HG03135 (cell line): ENCODE data around the gene SLC25A2.
"Not testable (repeated sequence)": the region's sequence is repeated elsewhere in the genome, so short reads cannot be mapped to it uniquely, and the experiment has no call there.

ENCODE experiments used
- ATAC-seq: cut with Tn5 transposase; IDR thresholded peaks from one replicate; pipeline ENCODE4 v1.9.1; 2021; ENCODE audit warnings: mild to moderate bottlenecking, moderate library complexity; ENCODE audit not compliant: unreplicated experiment

Gene SLC25A2

DNA sequence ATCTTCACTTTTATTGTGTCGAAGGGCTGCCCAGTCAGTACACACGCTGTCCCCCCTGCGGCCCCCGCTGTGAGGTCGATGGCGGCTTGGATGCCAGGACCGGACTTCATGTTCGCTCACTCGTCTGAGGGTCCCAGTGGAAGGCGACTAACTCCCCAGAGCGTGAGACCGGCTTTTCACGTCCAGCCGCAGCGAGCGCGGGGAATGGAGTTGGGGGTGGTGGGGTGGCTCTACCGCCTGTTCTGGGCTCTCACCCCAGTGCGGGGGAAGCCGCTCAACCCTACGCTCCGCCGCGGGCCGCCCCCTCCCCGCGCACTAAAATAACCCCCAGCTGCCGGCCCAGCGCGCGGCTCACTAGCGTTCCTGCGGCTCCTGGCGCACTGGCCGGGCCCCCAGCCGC is at the start of gene SLC25A2:
Gene SLC25A2, minus strand, starts transcription at position 294 of the 400 bp plus-strand sequence. Its CDS starts 184 bp downstream, at position 110.
- no peak for ATAC-seq

DNA sequence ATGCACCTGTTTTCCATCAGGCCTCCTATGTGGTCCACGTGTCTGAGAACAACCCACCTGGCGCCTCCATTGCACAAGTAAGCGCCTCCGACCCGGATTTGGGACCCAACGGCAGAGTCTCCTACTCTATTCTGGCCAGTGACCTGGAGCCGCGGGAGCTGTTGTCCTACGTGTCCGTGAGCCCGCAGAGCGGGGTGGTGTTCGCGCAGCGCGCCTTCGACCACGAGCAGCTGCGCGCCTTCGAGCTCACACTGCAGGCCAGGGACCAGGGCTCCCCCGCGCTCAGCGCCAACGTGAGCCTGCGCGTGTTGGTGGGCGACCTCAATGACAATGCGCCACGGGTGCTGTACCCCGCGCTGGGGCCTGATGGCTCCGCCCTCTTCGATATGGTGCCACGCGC is 47.7 kb upstream of the SLC25A2 start:
- ATAC-seq: no peak

DNA sequence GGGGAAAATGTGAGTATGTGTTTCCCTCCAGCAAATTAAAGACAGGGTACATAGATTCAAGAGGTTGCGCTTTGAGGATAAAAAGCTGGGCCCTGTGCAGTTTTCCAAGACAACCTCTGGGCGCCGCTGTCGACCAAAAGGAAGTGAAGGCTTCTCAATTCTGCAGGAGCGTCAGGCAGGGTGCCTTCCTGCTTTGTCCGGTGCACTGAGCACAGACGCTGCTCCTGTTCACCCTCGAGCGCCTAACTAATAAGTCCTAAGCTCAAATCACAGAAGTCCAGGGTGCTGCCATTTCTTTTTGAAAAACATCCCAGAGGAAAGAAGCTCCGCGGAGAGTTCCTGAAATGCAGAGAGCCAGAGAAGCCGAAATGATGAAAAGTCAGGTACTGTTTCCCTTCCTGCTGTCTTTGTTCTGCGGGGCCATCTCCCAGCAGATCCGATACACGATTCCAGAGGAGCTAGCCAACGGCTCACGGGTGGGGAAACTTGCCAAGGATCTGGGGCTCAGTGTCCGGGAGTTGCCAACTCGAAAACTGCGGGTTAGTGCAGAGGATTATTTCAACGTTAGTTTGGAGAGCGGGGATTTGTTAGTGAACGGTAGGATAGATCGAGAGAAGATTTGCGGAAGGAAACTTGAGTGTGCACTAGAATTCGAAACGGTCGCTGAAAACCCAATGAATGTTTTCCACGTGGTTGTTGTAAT is 46.2 kb upstream of the SLC25A2 start, which contains the start of gene PCDHGB1:
Gene PCDHGB1, plus strand, starts transcription at position 183 of the 703 bp plus-strand sequence. Its CDS starts 162 bp downstream, at position 345.
- no peak for ATAC-seq

DNA sequence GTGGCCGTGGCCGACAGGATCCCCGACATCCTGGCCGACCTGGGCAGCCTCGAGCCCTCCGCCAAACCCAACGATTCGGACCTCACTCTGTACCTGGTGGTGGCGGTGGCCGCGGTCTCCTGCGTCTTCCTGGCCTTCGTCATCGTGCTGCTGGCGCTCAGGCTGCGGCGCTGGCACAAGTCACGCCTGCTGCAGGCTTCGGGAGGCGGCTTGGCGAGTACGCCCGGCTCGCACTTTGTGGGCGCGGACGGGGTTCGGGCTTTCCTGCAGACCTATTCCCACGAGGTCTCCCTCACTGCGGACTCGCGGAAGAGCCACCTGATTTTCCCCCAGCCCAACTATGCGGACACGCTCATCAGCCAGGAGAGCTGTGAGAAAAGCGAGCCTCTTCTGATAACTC is 42.2 kb upstream of the SLC25A2 start:
- ATAC-seq: not testable (repeated sequence)

DNA sequence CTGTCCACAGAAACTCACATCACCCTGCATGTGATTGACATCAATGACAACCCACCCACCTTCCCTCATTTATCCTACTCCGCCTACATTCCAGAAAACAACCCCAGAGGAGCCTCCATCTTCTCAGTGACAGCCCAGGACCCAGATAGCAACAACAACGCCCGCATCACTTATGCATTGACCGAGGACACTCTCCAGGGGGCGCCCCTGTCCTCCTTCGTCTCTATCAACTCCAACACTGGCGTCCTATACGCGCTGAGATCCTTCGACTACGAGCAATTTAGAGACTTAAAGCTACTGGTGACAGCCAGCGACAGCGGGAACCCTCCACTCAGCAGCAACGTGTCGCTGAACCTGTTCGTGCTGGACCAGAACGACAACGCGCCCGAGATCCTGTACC is 41.5 kb upstream of the SLC25A2 start:
- ATAC-seq: no peak

DNA sequence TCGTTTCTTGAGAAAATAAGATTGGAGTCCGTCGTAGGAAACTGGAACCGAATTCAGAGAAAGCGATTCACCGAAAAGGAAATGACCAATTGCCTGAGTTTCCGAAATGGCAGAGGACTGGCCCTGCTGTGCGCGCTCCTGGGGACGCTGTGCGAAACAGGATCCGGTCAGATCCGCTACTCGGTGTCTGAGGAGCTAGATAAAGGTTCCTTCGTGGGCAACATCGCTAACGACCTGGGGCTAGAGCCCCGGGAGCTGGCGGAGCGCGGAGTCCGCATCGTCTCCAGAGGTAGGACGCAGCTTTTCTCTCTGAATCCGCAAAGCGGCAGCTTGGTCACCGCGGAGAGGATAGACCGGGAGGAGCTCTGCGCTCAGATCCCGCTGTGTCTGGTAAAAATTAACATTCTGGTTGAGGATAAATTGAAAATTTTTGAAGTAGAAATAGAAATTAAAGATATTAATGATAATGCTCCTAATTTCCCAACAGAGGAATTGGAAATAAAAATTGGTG is 40.2 kb upstream of the SLC25A2 start:
- no peak for ATAC-seq

DNA sequence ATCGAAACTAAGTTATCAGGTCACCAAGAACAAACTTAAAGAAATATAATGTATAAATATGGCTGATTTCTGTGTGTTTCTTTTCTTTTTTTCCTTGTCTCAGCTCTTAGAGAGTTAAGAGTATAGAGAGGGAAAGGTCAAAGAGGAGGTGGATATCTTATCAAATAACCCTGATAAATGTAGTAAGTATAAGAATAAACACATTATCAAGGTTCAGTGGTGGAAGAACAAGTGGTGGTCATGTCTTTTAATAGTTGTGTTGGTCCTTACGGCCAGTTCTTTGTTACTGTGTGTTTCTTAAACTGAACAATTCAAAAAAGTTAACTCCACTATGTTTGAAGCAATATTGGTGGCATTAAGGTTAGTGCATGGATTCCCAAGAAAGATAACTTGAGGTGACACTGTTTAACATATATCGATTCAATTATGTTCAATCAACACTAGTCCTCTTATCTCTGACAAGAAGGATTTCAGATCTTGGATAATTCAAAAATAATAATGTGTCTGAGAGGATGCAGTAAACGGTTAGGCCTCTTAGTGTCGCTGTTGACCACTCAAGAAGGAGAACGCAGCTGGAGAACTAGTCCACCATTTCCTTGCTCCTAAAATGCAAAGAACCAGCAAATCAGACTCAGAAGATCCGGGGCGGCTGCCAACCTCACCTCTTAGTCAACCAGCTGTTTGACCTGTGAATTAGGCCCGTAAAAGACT is 39.5 kb upstream of the SLC25A2 start, which contains the start of gene PCDHGA3:
Gene PCDHGA3, plus strand, starts transcription at position 588 of the 711 bp plus-strand sequence. CDS start 205 bp downstream, outside the sequence.
- ATAC-seq: no peak

DNA sequence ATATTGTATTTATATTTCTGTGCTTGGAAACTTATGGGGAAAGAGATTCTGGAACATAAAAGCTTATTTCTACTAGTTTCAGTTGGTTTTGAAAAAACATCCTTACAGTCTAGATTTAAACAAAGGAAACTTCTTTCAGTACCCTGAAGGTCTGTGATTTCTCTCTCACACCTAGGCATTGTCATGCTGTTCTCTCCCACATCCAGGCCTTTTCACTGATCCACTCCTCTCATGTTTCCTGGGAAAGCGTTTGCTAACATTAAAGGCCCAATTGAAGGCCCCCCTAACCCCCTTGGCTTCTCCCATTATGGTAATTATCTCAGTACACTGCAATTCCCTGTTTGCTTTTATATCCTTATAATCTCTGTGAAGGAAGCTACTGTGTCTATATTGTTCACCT is 38.9 kb upstream of the SLC25A2 start:
- no peak for ATAC-seq

DNA sequence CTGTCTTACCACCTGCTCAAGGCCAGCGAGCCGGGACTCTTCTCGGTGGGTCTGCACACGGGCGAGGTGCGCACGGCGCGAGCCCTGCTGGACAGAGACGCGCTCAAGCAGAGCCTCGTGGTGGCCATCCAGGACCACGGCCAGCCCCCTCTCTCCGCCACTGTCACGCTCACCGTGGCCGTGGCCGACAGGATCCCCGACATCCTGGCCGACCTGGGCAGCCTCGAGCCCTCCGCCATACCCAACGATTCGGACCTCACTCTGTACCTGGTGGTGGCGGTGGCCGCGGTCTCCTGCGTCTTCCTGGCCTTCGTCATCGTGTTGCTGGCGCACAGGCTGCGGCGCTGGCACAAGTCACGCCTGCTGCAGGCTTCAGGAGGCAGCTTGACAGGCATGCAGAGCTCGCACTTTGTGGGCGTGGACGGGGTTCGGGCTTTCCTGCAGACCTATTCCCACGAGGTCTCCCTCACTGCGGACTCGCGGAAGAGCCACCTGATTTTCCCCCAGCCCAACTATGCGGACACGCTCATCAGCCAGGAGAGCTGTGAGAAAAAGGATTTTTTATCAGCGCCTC is 37.0 kb upstream of the SLC25A2 start:
- ATAC-seq: not testable (repeated sequence)

DNA sequence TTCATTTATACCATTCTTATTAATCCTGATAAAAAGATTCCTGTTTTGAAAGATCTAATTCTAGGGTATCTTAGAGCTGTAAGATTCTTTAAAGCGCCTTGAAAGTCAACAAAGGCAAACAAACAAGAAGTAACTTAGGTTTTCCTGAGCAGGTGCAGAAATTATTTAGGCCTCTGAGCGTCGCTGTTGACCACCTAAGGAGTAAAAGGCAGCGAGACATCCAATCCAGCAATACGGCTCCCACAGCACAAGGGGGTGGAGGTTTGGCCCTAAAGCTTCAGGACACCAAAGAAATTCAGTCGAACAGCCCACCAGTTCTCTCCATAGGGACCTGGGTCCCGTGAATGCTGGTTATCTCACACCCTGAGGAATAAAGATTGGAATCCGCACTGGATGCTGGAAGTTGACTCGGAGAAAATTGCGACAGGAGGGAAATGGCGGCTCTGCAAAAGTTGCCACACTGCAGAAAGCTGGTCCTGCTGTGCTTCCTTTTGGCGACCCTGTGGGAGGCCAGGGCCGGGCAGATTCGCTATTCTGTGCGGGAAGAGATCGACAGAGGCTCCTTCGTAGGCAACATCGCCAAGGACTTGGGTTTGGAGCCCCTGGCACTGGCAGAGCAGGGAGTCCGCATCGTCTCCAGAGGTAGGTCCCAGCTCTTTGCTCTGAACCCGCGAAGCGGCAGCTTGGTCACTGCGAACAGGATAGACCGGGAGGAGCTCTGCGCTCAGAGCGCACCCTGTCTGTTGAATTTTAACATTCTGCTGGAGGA is 34.9 kb upstream of the SLC25A2 start, which contains the start of gene PCDHGA2:
Gene PCDHGA2, plus strand, starts transcription at position 223 of the 769 bp plus-strand sequence.
- no peak for ATAC-seq

DNA sequence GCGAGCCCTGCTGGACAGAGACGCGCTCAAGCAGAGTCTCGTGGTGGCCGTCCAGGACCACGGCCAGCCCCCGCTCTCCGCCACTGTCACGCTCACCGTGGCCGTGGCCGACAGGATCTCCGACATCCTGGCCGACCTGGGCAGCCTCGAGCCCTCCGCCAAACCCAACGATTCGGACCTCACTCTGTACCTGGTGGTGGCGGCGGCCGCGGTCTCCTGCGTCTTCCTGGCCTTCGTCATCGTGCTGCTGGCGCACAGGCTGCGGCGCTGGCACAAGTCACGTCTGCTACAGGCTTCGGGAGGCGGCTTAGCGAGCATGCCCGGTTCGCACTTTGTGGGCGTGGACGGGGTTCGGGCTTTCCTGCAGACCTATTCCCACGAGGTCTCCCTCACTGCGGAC is 28.7 kb upstream of the SLC25A2 start:
- not testable (repeated sequence) for ATAC-seq

DNA sequence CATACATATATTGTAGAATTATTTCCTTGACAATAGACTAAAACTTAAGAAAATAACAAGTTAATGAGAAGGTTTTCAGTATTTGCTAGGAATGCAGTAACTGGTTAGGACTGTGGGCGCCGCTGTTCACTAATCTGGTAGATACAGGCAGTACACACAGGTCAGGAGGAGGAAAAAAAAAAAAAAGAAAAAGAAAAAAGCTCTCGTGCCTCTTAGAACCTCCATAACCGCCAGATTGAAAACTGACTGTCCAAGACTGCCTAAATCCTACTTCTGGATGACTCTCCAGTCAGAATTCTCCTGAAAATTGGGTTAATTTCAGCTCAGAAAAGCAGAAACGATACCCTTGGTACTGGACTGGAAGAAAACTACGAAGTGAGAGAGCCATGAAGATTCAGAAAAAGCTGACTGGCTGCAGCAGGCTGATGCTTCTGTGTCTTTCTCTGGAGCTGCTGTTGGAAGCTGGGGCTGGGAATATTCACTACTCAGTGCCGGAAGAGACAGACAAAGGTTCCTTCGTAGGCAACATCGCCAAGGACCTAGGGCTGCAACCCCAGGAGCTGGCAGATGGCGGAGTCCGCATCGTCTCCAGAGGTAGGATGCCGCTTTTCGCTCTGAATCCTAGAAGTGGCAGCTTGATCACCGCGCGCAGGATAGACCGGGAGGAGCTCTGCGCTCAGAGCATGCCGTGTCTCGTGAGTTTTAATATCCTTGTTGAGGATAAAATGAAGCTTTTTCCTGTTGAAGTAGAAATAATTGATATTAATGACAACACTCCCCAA is 26.6 kb upstream of the SLC25A2 start, which contains the start of gene PCDHGA1:
Gene PCDHGA1, plus strand, starts transcription at position 216 of the 782 bp plus-strand sequence.
- no peak for ATAC-seq

DNA sequence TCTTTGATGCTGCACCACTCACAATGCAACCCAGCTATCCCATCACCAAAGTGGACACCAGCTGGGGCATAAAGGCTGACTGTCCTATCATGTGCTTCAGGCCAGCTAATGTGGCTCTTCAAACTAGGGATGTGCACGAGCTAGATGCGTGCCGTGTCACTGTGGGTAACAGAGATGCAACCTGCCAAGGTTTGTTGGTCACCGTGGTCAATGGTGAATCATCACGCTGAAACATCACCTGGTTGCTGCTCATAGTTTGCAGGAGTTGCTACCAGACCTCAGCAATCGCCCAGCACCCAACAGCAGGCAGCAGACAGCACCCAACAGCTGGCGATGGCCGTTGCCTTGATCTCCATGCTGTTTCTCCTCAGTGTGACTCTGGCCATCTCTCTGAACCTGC is 24.4 kb upstream of the SLC25A2 start:
- no peak for ATAC-seq

DNA sequence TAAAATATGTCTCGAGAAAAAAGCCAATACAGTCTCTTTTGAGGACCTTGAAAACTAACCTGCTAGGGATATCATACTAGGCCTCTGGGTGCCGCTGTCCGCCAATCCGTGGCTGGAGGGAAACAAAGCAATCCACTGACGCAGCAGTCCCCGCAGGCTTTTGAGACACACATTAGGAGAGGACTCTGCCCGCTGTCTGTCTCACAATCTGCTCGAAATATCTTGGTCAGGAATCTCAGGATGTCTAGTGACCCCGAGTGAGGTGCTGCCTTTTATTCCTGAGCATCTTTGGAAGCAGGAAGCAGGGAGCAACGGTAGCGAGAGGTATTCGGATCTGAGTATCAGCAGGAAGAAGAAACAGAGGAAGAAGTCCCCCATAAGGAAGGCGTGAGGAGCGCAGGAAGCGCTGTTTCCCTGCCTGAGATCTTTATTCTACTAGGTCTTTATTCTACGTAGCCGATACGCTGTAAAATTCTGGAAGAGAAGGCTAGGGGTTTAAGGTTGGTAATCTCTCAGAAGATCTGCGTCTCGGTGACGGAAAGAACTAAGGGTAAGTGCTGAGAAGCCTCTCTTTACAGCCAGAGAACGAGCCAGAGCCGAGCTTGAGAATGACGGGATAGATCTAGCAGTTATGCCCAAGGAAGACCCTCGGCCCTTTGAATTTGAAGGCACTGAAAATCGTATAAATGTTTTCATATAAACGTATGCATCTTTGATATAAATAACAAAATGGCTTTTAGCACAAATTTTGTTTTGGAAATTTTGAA is 22.4 kb upstream of the SLC25A2 start:
- ATAC-seq: peak; percentile 86

DNA sequence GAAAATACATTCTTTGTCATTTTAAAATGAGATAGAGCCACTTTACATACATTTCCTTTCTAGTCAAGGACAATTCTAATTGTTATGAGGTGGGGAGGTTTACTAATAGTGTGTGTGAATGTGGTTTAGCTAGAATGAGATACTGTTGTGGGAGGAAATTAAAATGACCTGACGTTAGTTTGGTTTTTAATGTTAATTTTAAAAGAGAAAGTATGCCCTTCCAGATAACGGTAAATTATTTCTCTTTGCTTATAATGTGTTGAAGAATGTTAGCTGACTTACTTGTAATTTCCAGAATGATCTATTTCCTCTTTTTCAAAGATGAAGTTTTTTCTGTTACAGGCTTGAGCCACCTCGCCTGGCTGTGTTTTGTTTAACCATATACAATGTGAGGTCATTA is 18.4 kb upstream of the SLC25A2 start:
- no peak for ATAC-seq

DNA sequence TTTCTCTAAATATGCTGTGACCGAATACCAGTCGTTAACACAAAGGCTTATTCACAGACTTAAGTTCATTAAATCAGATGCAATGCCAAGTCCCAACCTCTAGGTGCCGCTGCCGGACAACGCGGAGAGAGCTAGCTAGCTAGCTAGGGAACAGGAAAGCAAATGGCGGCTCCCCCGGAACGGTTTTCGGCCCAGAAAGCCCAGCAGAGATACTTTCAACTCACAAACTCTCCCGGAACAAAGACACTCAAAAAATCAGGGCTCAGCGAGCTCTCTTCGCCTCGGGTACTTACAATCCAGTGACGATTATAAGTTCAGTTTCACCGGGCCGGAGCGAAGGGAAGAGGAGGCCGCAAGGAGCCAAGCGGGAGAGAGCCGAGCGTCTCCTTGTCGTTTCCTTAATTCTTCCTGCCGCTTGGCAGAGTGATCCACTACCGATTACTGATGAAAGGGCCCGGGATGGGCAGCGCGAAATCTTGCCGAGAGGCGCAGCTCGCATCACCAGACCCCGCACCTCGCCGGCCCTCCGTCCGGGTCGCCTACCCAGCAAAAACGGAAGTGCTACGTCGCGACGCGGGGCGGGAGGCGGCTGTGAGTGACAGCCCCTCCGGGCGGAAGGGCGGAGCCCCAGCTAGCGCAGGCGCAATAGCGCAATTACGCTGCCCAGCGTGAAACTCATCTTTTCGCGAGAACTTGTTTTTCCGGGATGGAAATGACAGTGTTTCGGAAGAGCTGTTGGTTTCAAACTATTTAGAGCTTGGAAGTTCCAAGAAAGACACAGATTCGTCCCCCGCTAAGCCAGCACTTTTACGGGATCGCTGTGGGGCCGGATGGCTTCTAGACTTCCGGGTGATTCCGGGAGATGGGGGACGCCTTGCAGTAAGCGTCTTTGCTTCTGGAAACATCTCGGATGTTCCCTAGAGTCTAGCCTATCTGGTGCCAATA is 16.6 kb upstream of the SLC25A2 start, which contains the start of gene TAF7:
Gene TAF7, minus strand, starts transcription at position 560 of the 945 bp plus-strand sequence. CDS start 740 bp downstream, outside the sequence.
- peak; percentile 98 for ATAC-seq

DNA sequence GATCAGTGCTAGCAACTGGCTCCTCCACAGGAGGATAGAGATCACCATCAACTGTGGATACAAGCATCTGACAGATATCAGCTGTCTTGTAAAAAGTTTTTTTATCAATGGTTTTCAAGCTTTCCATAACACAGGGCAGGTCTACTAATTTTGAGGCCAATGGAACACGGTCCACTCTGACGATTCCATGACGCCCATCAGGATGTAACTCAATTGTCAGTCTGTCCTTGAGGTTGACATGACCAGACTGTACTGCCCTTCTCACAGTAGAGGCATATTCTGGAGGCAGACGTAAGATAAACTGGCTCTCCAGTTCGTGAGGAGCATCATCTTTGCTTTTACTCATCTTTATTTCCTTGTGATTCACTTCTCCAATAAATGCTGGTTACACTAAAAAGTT is 15.8 kb upstream of the SLC25A2 start:
- ATAC-seq: no peak

DNA sequence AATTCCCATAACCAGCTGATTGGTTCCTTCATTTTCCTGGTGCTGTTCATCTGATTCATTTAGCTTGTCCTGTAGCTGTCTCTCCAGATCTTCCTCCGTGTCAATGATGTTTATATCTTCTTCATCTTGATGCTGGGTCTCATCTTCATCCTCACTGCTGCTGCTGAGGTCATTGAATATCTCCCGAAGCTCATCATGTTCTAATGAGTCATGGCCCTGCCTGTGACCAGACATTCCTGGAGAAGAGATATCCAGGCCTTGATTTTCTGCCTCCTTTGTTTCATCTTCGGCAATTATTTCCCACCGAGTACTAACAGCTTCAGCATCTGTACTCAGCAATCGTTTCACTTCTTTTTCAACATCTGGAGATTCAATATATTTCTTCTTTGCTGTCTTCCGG is 15.4 kb upstream of the SLC25A2 start:
- no peak for ATAC-seq
